HT1080 (cell line): Measurements from ENCODE around the gene ASIC3. TPM values are rescaled to one million over a fixed set of nuclear protein-coding genes. Genes with fewer than 3 reads are reported as not detected.

Experiments
- DNase-seq: peaks from one replicate; pipeline ENCODE4 v3.0.0-alpha.2; 2015; ENCODE audit warnings: low read depth
- total RNA-seq: library from RNA; depleted of rRNA; stranded (reverse); fragments of >200 nt; shearing (Covaris generic); gene quantifications from 2 replicates; pipeline ENCODE4 v1.2.3, GENCODE V29; 2014

Gene ASIC3
- total RNA-seq, 1 experiment from 2014 or later: 0.45 TPM

GRCh38 chr7:151070574-151070960 is 22.2 kb downstream of the ASIC3 start:
- no peak for DNase-seq

- no peak for DNase-seq
These were observed 22.9 kb downstream of the ASIC3 start for GRCh38 chr7:151071032-151071866.

GRCh38 chr7:151073990-151074389 is 25.7 kb downstream of the ASIC3 start:
- no peak for DNase-seq

- no peak for DNase-seq
These were observed 26.7 kb downstream of the ASIC3 start for GRCh38 chr7:151074817-151075661.

- DNase-seq: no peak
These were observed 27.3 kb downstream of the ASIC3 start for GRCh38 chr7:151075662-151075971.

GRCh38 chr7:151075978-151076426 is 27.7 kb downstream of the ASIC3 start:
- DNase-seq: no peak

GRCh38 chr7:151076863-151077704 is 28.8 kb downstream of the ASIC3 start:
- no peak for DNase-seq

GRCh38 chr7:151077705-151078232 is 29.4 kb downstream of the ASIC3 start:
- DNase-seq: no peak

- DNase-seq: no peak
These were observed 30.1 kb downstream of the ASIC3 start for GRCh38 chr7:151078233-151079040.

- no peak for DNase-seq
These were observed 31.0 kb downstream of the ASIC3 start for GRCh38 chr7:151079199-151079910.

- DNase-seq: no peak
These were observed 31.8 kb downstream of the ASIC3 start for GRCh38 chr7:151080067-151080521.

GRCh38 chr7:151080522-151081169 is 32.3 kb downstream of the ASIC3 start, which contains the start of gene FASTK:
TSS of gene FASTK (minus strand) at chr7:151080809. CDS start at chr7:151080766, 43 bp downstream.
- DNase-seq: peak; percentile 88

- no peak for DNase-seq
These were observed 33.1 kb downstream of the ASIC3 start for GRCh38 chr7:151081170-151082101.

GRCh38 chr7:151082141-151083070 is 34.1 kb downstream of the ASIC3 start:
- no peak for DNase-seq

- DNase-seq: no peak
These were observed 34.9 kb downstream of the ASIC3 start, which contains the start of gene TMUB1 for GRCh38 chr7:151083071-151083823. TSS of gene TMUB1 (minus strand) at chr7:151083493. CDS start at chr7:151082563, 930 bp downstream.

- DNase-seq: no peak
These were observed 35.5 kb downstream of the ASIC3 start for GRCh38 chr7:151083824-151084160.
